Cardiac septum (tissue), 1 donor: ENCODE data around the gene BCL2L2. TPM values are rescaled to one million over a fixed set of nuclear protein-coding genes. Genes with fewer than 3 reads are reported as not detected.
"Not testable (repeated sequence)": the region's sequence is repeated elsewhere in the genome, so short reads cannot be mapped to it uniquely, and the experiment has no call there.

Experiments
- DNase-seq: peaks from one replicate; pipeline ENCODE4 v3.0.0-alpha.2; 2020; ENCODE audit warnings: low spot score
- intact Hi-C: fragments of 100-400 bp; cut with DNase I; formaldehyde crosslinking; loops from one replicate; pipeline ENCODE4 v1.14.0; 2022
- long read RNA-seq: library from polyadenylated mRNA; unstranded; transcript quantifications from one replicate; pipeline ENCODE4 v2.0.0, GENCODE V29; 2021
- total RNA-seq: library from RNA; stranded (reverse); fragmentation: NEBNext Ultra II Directional; extraction: Animal tissue kit (Norgen Biotek cat#: 25700); gene quantifications from one replicate; pipeline ENCODE4 v1.2.1, GENCODE V29; 2021
- donor health status: DM: no; HTN: no; CAD: no.

The BCL2L2 gene, protein sequence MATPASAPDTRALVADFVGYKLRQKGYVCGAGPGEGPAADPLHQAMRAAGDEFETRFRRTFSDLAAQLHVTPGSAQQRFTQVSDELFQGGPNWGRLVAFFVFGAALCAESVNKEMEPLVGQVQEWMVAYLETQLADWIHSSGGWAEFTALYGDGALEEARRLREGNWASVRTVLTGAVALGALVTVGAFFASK
- total RNA-seq, result 48.2 TPM
- long read RNA-seq, transcript BCL2L2-201 (4 exons, 3,605 nt), result major isoform, 6 of 13 reads
- long read RNA-seq, partial matches to known transcripts, result 5 of 13 reads
- long read RNA-seq, other reads (novel, unspliced or antisense), result 1 of 13 reads

DNA sequence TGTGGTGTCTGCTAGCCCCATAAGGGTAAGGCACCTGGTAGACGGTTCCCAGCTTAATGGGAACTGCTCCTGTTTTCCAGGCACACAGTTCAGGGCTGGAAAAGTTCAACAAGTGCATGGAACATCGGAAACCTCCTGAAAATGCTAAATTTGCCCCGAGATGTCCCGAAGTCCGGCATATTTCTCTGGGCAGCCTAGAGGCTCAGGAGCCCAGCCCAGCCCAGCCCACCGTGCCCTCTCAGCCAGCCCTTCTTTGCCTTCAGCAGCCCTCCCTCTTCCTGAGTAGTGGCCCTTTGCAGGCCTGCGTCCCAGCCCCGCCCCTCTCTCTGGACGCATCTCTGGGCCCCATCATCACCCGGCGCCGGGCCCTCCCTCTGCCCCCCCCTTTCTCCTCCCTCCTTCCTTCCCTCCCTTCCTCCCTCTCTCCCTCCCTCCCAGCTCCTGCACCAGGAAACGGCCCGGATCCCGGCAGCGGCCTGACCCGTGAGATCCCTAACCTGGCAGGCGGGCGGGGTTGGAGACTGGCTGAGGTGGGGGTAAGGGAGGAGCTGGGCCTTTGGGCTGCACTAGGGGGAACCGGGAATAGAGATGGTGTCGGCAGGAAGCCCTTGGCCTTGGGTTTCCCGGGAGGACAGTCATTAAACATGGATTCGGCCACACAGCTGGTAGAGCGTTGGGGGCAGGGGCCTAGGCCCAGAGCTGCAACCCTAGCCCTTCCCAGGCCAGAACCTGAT lies at the start of gene BCL2L2:
Gene BCL2L2 (plus strand): TSS at position 422 of the 734 bp plus-strand sequence. CDS start 935 bp downstream, outside the sequence.
- peak; percentile 92 for DNase-seq
- intact Hi-C loops, result loop anchor here (2.0 to 10.0 kb wide), 3 partner anchors 14 to 212 kb away; partner anchors contain the start of genes ACIN1, C14orf119, NGDN and PABPN1

DNA sequence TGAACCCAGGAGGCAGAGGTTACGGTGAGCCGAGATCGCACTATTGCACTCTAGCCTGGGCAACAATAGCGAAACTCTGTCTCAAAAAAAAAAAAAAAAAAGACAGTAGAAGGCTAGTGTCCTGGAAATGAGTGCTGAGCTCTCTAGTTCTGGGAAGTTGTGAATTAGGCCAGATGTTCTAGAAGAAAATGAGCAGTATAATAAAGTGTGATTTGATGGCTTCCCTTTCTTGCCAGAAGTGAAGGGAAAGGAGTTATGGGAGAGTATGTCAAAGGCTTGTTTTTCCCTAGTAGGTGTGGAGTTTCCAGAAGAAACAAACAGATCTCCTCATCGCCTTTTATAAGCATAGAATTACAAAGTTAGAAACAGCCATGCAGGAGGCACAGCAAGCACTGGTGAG lies 48.4 kb upstream of the BCL2L2 start:
- no peak for DNase-seq
- intact Hi-C loops, result no loop called here

DNA sequence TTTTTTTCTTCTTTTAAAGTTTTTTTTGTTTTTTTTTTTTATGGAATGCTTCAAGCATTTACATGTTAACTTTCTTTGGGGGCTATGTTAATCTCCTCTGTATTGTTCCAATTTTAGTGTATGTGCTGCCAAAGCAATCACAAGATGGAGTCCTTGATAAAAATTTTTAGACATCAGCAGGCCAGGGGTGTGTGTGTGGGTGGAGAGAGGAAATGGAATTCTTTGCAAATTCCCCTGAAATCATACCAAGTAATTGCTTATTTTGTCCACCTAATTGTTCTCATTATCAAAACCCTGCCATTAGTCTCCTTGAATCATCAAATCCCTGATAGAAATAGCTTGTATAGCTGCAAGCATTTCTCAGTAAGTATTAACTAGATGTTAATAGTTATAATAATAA lies 47.2 kb upstream of the BCL2L2 start:
- intact Hi-C loops, result no loop called here
- DNase-seq, result no peak

DNA sequence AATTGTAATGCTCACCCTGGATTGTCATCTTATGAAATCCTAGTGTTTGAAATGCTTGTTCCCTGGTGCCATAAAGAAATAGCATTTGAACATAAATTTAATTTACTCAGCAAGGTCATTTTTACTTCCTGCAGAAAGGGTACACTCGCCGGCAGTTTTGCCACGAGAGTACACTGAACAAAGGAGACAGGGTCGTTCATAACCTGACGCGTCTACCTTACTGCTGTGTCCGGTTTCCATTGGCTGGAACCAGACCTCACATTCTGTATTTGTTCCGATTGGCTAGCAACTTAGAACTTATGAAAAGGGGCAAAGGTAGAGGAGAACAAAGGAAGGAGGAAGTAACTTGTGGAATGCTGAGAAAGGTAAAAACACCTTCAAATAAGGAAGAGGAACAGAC lies 45.8 kb upstream of the BCL2L2 start:
- intact Hi-C loops, result loop anchor here (10.0 kb wide), 1 partner anchor 104 kb away; the partner anchor contains the start of gene EFS

DNA sequence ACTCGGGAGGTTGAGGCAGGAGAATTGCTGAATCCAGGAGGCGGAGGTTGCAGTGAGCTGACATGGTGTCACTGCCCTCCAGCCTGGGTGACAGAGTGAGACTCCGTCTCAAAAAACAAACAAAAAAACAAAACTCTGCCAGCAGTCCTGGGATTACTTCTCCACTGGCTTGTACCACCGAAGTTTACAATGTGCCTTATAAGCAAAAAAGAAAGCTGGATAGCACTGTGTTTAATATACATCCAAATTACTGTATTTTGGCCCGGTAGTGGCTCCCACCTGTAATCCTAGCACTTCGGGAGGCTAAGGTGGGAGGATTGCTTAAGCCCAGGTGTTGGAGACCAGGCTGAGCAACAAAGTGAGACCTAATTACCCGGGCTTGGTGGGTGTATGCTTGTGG lies 37.4 kb upstream of the BCL2L2 start:
- intact Hi-C loops, result loop anchor here (10.0 kb wide), 1 partner anchor 96 kb away; the partner anchor contains the start of gene EFS
- DNase-seq, result no peak

More for the DNA sequence above, 45.8 kb upstream of the BCL2L2 start:
- DNase-seq, result not testable (repeated sequence)

DNA sequence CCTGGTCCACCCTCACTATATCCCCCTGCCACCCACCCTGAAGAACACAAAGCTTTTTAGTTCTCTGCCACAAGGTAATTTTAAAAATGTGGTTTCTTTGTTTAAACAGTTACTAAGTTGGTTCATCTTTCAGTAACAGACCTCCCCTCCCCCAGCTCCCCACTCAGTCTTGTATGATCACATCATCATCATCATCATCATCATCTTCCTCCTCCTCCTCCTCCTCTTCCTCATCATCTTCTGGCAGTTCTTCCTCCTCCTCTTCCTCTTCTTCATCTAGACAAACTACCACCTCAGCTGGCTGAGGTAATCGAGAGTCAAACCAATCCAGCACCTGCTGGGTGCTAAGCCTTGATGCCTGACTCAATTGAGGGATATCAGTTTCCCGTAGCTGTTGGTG lies 31.2 kb upstream of the BCL2L2 start:
- intact Hi-C loops, result no loop called here

DNA sequence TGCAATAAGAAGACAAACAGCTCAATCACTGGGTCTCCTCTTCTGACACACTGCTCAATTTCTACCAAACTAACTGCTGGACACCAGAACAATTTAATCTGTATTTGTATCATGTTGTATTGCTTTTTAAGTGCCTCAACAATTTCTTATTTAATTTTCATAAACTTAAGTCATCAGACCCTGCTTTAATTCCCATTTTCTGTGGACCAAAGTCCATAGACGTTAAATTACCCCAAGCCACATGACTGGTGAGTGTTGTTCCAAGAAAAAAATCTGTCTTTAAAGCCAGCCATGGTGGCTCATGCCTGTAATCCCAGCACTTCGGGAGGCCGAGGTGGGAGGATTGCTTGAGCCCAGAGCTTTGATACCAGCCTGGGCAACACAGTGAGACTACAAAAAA lies 29.4 kb upstream of the BCL2L2 start:
- intact Hi-C loops, result no loop called here
- no peak for DNase-seq

More for the DNA sequence above, 31.2 kb upstream of the BCL2L2 start:
- DNase-seq, result no peak

DNA sequence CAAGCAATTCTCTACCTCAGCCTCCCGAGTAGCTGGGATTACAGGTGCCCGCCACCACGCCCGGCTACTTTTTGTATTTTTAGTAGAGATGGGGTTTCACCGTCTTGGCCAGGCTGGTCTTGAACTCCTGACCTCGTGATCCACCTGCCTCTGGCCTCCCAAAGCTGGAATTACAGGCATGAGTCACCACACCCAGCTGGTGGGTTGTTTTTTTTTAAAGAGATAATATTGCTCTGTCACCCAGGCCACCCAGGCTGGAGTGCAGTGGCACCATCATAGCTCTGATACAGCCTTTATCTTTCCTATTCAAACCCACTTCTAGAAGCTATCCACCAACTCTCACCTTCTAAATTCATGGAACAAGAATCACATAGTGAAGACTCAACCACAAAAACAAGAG lies 28.7 kb upstream of the BCL2L2 start:
- intact Hi-C loops, DNase-seq: not testable (repeated sequence)

DNA sequence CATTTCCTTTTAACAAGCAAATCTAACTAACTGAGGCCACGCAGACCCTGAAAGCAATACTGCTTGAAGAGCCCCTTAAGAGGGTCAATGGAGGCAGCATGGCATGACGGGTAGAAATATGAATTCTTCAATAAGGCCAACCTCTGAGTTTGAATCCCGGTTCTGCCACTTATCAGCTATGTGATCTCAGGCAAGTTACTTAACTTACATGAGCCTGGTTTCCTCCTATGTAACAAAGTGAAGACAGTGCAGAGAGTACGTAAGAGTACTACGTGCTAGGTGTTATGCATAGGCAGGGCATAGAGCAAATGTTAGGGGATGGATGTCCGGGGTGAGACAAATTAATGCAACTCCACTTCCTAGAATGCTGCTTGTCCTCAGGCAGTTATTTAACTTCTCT lies 25.4 kb upstream of the BCL2L2 start:
- DNase-seq, result no peak
- intact Hi-C loops, result no loop called here

DNA sequence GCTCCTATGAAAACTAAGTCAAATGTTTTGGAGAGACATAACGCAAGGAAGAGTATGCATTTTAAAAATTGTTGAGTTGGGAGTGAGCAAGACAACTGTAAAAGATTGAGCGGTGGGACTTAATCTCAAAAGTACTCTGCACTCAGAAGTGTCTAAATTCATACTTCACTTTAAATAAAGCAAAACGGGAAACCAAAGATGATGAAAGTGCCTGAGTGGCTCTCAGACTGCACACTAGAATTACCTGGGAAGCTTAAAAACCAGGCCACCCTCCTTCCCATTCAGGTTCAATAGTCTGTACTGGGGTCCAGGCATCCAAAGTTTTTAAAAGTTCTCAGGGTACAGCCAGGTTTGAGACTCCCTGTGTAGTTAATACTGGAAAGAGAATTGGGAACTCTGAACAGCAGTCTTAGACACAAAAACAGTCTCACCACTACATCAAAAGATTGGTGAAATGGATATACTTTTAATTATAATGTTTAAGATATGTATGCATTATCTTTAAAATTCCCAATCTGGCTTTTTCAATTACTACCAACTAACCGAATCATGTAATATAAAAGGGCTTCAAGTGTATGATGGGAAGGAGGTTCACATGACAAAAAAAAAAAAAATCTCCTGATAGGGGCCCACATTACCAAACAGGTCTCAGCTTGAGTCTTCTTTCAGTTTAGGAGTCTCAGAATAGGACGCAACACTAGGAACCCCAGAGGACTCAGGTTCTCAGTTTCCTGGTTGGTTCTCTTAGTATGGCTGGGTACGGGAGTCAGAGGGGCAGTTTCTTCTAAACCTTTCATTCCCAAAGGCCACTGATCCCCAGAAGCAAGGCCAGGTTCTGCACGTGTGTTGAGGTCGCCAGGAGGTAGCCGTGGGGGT lies 21.7 kb upstream of the BCL2L2 start:
- intact Hi-C loops, result no loop called here
- no peak for DNase-seq

DNA sequence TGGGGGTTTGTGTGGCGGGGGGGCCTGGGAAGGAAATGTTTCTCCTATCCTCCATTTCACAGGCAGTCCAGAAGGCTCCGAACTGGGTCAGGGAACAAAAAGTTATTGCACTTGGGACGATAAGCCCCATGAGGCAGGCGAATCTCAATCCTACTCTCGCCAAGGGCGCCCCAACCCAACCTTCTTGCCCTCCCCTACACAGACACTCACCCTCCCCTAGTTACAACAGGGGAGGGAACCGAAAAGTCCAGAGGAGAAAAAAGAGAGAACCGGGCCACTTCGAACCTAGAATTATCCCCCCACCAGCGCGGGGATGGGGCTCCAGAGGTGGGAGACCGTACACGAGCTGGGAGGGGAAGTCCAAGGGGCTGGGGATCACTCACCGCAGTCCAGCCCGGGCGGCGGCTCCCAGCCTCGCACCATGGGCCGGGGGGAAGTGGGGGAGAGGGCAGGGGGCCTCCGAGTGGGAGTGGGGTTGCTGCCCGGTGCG lies 21.1 kb upstream of the BCL2L2 start:
- intact Hi-C loops, result loop anchor here (2.0 kb wide), 1 partner anchor 15 kb away; no protein-coding TSS in a partner anchor
- no peak for DNase-seq

DNA sequence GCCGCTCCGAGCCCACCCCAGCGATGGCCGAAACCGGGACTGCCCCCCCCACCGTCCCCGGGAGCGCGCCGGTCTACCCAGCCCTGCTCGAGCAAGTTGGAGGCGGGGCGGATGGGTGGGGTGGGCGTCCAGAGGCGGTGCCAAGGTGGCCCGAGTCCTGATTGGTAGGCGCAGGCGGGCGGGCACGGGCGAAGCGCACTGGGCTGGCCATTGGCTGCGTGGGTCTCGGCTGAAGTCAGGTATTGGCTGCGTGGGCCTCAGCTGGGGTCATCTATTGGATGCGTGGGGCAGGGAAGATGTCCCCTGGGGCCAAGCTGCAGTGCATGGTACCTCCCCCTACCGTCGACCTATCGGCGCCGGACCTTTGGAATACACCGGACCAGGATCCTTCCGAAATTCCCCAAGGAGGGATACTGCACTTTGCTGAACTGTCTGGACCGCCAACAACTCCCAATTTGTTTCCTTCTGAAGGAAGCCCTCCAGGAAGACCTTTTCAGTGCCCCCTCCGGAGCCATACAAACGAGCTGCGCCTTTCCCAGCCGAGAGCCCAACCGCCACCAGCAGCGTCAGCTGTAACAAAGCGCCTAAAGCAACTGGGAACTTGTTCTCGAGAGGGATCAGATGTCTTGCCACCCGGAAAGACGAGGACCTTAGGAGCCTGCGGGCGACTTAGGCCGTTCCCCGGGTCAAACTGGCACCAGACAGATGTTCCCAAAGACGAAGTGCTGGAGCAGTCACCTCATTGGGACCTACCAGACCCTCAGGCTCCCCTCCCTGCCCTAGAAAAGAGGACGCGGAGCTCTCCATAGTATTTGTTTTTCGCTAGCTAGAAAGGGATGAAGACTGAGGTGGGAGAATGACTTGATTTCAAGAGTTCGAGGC lies 20.4 kb upstream of the BCL2L2 start, which contains the start of gene HOMEZ:
Gene HOMEZ (minus strand): TSS at position 113 of the 882 bp plus-strand sequence. CDS start 180 bp downstream, outside the sequence.
- intact Hi-C loops, result loop anchor here (2.0 kb wide), 1 partner anchor 15 kb away; no protein-coding TSS in a partner anchor
- peak; percentile 99 for DNase-seq

DNA sequence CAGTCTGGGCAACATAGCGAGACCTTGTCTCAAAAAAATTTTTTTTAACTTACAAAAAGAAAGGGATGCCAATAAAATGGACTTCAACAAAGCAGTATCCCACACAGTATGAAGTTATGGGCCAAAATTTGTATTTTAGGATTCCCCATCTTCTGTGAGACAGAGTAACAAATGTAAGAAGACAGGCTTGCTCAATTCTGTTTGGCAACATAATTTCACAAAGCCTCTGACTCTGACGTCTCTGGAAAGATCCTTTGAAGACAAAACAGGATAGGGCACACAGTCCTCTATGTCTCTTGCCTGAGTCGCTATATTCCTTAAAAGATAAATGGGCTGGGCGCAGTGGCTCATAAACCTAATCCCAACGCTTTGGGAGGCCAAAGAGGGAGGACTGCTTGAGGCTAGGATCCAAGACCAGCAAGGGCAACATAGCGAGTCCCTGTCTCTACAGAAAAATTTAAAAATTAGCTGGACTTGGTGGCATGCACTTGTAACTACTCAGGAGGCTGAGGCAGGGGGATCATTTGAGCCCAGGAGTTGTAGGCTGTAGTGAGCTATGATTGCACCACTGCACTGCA lies 19.6 kb upstream of the BCL2L2 start:
- intact Hi-C loops, result loop anchor here (2.0 kb wide), 1 partner anchor 14 kb away; no protein-coding TSS in a partner anchor
- DNase-seq, result no peak

DNA sequence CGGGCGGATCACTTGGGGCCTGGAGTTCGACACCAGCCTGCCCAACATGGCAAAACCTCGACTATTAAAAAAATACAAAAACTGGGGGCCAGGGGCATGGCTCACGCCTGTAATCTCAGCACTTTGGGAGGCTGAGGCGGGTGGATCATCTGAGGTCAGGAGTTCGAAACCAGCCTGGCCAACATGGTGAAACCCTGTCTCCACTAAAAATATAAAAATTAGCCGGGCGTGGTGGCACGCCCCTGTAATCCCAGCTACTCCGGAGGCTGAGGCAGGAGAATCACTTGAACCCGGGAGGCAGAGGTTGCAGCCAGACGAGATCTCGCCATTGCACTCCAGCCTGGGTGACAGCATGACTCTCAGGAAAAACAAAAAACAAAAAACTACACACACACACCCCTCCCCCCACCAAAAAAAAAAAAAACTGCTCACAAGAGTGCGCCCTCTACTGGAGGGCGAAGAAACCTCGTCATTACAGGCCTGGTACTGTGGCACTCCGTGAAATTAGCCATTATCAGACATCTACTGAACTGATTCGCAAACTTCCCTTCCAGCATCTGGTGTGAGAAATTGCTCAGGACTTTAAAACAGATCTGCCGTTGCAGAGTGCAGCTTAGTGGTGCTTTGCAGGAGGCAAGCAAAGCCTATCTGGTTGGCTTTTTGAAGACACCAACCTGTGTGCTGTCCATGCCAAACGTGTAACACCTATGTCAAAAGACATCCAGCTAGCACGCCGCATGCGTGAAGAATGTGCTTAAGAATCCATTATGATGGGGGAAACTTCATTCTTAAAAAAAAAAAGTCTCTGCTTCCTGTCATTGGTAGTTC lies 11.7 kb upstream of the BCL2L2 start:
- DNase-seq, result no peak
- intact Hi-C loops, result no loop called here

DNA sequence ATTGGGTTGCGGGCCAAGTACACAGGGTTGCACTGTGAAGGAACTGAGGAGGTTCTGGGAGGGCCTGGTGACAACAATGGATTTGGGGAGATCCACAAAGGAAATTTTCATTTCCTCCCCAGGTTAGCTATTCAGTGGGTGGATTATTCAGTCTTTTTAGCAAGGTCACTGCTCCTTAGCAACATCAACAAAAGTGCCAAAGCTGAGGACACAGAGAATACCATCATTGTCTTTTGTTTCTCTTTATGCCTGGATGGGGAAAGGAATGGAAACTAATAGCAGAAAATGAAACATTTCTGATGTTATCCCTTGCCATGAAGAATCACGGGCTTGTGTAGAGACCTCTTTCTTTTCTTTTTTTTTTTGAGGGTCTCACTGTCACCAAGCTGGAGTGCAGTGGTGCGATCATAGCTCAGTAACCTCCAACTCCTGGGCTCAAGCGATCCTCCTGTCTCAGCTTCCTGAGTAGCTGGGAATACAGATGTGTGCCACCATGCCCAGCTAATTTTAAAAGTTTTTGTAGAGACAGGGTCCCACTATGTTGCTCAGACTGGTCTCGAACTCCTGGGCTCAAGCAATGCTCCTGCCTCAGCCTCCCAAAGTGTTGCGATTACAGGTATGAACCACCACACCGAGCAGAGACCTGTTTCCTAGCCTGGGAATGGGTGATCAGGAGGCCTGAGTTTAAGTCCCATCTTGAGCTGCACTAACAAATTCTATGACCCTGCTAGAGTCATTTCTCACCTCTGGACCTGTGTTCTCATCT lies 10.4 kb upstream of the BCL2L2 start:
- no peak for DNase-seq
- intact Hi-C loops, result no loop called here

DNA sequence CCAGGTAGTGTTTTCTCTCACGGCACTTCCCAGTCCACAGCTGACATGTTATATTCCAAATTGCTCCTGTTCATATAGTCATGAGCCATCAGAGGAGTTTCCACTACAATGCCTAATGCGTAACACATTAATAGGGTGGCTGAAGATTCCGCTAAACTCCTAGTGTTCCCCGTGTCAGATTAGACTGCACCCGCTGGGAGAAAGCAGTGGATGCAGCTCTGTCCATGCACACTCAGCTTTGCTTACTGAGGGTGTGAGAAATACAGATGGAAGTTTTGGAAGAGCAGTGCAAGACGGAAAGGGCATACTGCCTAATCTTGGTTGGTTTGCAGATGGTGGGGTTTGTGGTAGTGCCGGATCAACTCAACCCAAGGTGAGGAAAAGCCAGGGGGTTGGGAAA lies 9.5 kb upstream of the BCL2L2 start:
- intact Hi-C loops, result no loop called here
- no peak for DNase-seq
